Activated T-cell treated with anti-CD3 and anti-CD28 coated beads, Interleukin-2, amount 50 U/mL, for 4 hours (primary cell): ENCODE data around the gene AUTS2. TPM values are rescaled to one million over a fixed set of nuclear protein-coding genes. Genes with fewer than 3 reads are reported as not detected.

Experiments used
- ATAC-seq, 2 donors: fragments of 200-7000 bp; cut with Tn5 transposase; one replicate each; pipeline ENCODE4 v1.10.0; 2021
- DNase-seq: peaks from one replicate; pipeline ENCODE4 v3.0.0-alpha.2; 2020
- H3K27me3 Mint-ChIP-seq: one replicate; pipeline ENCODE4 v1.8.0; 2021; ENCODE audit warnings: low read depth, mixed read lengths
- H3K36me3 Mint-ChIP-seq: one replicate; pipeline ENCODE4 v1.8.0; 2022; ENCODE audit warnings: mixed read lengths; ENCODE audit not compliant: insufficient read depth
- H3K4me1 Mint-ChIP-seq: one replicate; pipeline ENCODE4 v1.8.0; 2021; ENCODE audit warnings: low read depth, mixed read lengths
- H3K4me3 Mint-ChIP-seq: one replicate; pipeline ENCODE4 v1.8.0; 2021; ENCODE audit warnings: mild to moderate bottlenecking, moderate library complexity, mixed read lengths
- H3K9me3 Mint-ChIP-seq: one replicate; pipeline ENCODE4 v1.8.0; 2021; ENCODE audit warnings: mixed read lengths
- total RNA-seq, 3 donors: library from RNA; stranded (reverse); gene quantifications; one replicate each; pipeline ENCODE4 v1.2.1, GENCODE V29; 2021

The AUTS2 gene
- total RNA-seq, 3 donors from 2014 or later: 1.4 to 4.4 (median 2.8) TPM

- Mint-ChIP-seq H3K36me3 (no peaks in the 10 kb centered on the region), H3K27me3 (peaks cover 5% of the 10 kb centered on the region), H3K4me1 (peaks cover 5% of the 10 kb centered on the region), H3K9me3 (no peaks in the 10 kb centered on the region), H3K4me3 (no peak overlapping the region)
- ATAC-seq (no peak), DNase-seq (no peak)
These were observed 1103.2 kb downstream of the AUTS2 start for GRCh38 chr7:70701477-70701876.

- ATAC-seq: no peak
- no peak for DNase-seq
- Mint-ChIP-seq H3K9me3 (no peaks in the 10 kb centered on the region), H3K36me3 (no peaks in the 10 kb centered on the region), H3K27me3 (peaks cover 1% of the 10 kb centered on the region), H3K4me3 (no peak overlapping the region), H3K4me1 (peaks cover under 1% of the 10 kb centered on the region)
These were observed 1103.7 kb downstream of the AUTS2 start for GRCh38 chr7:70701991-70702390.

- Mint-ChIP-seq H3K36me3 (no peaks in the 10 kb centered on the region), H3K4me1 (no peaks in the 10 kb centered on the region), H3K4me3 (no peak overlapping the region), H3K27me3 (no peaks in the 10 kb centered on the region), H3K9me3 (no peaks in the 10 kb centered on the region)
- DNase-seq: no peak
- no peak for ATAC-seq
These were observed 1105.5 kb downstream of the AUTS2 start for GRCh38 chr7:70703785-70704184.

GRCh38 chr7:70704831-70705346 is 1106.6 kb downstream of the AUTS2 start:
- no peak overlapping the region for H3K4me3 Mint-ChIP-seq
- H3K27me3 Mint-ChIP-seq: no peaks in the 10 kb centered on the region
- H3K9me3 Mint-ChIP-seq: no peaks in the 10 kb centered on the region
- H3K36me3 Mint-ChIP-seq: no peaks in the 10 kb centered on the region
- DNase-seq (no peak), ATAC-seq (no peak)
- H3K4me1 Mint-ChIP-seq: no peaks in the 10 kb centered on the region

- H3K9me3 Mint-ChIP-seq: no peaks in the 10 kb centered on the region
- DNase-seq: no peak
- no peak for ATAC-seq
- no peaks in the 10 kb centered on the region for H3K36me3 Mint-ChIP-seq
- peaks cover 3% of the 10 kb centered on the region for H3K4me1 Mint-ChIP-seq
- H3K4me3 Mint-ChIP-seq: no peak overlapping the region
- H3K27me3 Mint-ChIP-seq: no peaks in the 10 kb centered on the region
These were observed 1107.9 kb downstream of the AUTS2 start for GRCh38 chr7:70706204-70706603.

- Mint-ChIP-seq H3K9me3 (no peaks in the 10 kb centered on the region), H3K4me1 (peaks cover 3% of the 10 kb centered on the region), H3K27me3 (no peaks in the 10 kb centered on the region), H3K4me3 (no peak overlapping the region), H3K36me3 (no peaks in the 10 kb centered on the region)
- no peak for DNase-seq
- no peak for ATAC-seq
These were observed 1108.4 kb downstream of the AUTS2 start for GRCh38 chr7:70706698-70707097.

- no peak overlapping the region for H3K4me3 Mint-ChIP-seq
- no peaks in the 10 kb centered on the region for H3K9me3 Mint-ChIP-seq
- no peaks in the 10 kb centered on the region for H3K36me3 Mint-ChIP-seq
- ATAC-seq (no peak), DNase-seq (no peak)
- H3K4me1 Mint-ChIP-seq: peaks cover 3% of the 10 kb centered on the region
- H3K27me3 Mint-ChIP-seq: no peaks in the 10 kb centered on the region
These were observed 1109.6 kb downstream of the AUTS2 start for GRCh38 chr7:70707823-70708243.

GRCh38 chr7:70710011-70710480 is 1111.8 kb downstream of the AUTS2 start:
- Mint-ChIP-seq H3K27me3 (no peaks in the 10 kb centered on the region), H3K4me3 (no peak overlapping the region), H3K36me3 (no peaks in the 10 kb centered on the region), H3K4me1 (peaks cover 3% of the 10 kb centered on the region), H3K9me3 (no peaks in the 10 kb centered on the region)
- ATAC-seq: no peak
- DNase-seq: no peak

- ATAC-seq: no peak
- H3K36me3 Mint-ChIP-seq: no peaks in the 10 kb centered on the region
- no peak for DNase-seq
- H3K27me3 Mint-ChIP-seq: no peaks in the 10 kb centered on the region
- no peak overlapping the region for H3K4me3 Mint-ChIP-seq
- H3K9me3 Mint-ChIP-seq: no peaks in the 10 kb centered on the region
- peaks cover 3% of the 10 kb centered on the region for H3K4me1 Mint-ChIP-seq
These were observed 1112.4 kb downstream of the AUTS2 start for GRCh38 chr7:70710651-70711050.

GRCh38 chr7:70711452-70711851 is 1113.2 kb downstream of the AUTS2 start:
- H3K4me3 Mint-ChIP-seq: no peak overlapping the region
- H3K27me3 Mint-ChIP-seq: no peaks in the 10 kb centered on the region
- H3K36me3 Mint-ChIP-seq: no peaks in the 10 kb centered on the region
- H3K4me1 Mint-ChIP-seq: peaks cover 3% of the 10 kb centered on the region
- no peaks in the 10 kb centered on the region for H3K9me3 Mint-ChIP-seq
- DNase-seq (no peak), ATAC-seq (no peak)

- H3K36me3 Mint-ChIP-seq: no peaks in the 10 kb centered on the region
- H3K27me3 Mint-ChIP-seq: no peaks in the 10 kb centered on the region
- H3K4me1 Mint-ChIP-seq: peaks cover 5% of the 10 kb centered on the region
- no peak overlapping the region for H3K4me3 Mint-ChIP-seq
- H3K9me3 Mint-ChIP-seq: no peaks in the 10 kb centered on the region
- DNase-seq (no peak), ATAC-seq (no peak)
These were observed 1114.7 kb downstream of the AUTS2 start for GRCh38 chr7:70712942-70713341.

GRCh38 chr7:70714506-70715038 is 1116.3 kb downstream of the AUTS2 start:
- H3K9me3 Mint-ChIP-seq: no peaks in the 10 kb centered on the region
- DNase-seq (no peak), ATAC-seq (no peak)
- no peaks in the 10 kb centered on the region for H3K36me3 Mint-ChIP-seq
- H3K27me3 Mint-ChIP-seq: no peaks in the 10 kb centered on the region
- H3K4me3 Mint-ChIP-seq: no peak overlapping the region
- peaks cover 8% of the 10 kb centered on the region for H3K4me1 Mint-ChIP-seq

GRCh38 chr7:70717553-70718329 is 1119.5 kb downstream of the AUTS2 start:
- ATAC-seq: no peak
- H3K27me3 Mint-ChIP-seq: no peaks in the 10 kb centered on the region
- no peaks in the 10 kb centered on the region for H3K36me3 Mint-ChIP-seq
- H3K4me1 Mint-ChIP-seq: peaks cover 10% of the 10 kb centered on the region
- peak; percentile 9 for DNase-seq
- H3K4me3 Mint-ChIP-seq: no peak overlapping the region
- H3K9me3 Mint-ChIP-seq: no peaks in the 10 kb centered on the region

GRCh38 chr7:70719125-70719524 is 1120.8 kb downstream of the AUTS2 start:
- Mint-ChIP-seq H3K4me3 (no peak overlapping the region), H3K4me1 (peaks cover 10% of the 10 kb centered on the region), H3K27me3 (no peaks in the 10 kb centered on the region), H3K9me3 (no peaks in the 10 kb centered on the region), H3K36me3 (no peaks in the 10 kb centered on the region)
- ATAC-seq (no peak), DNase-seq (no peak)
